ENCODE data around the gene PRKCE. TPM values are rescaled to one million over a fixed set of nuclear protein-coding genes. Genes with fewer than 3 reads are reported as not detected.

Gene PRKCE
- total and polyA plus RNA-seq, 2 experiments from 2014 or later = 0.94 to 1.2 TPM

- TF ChIP-seq ZNF462 (CRISPR knock-in tag; IDR thresholded peaks at IDR 0.05) = no peak
- TF ChIP-seq EZH2phosphoT487 (IDR thresholded peaks at IDR 0.05; ENCODE audit: unreplicated experiment) = no peak
Measured at GRCh38 chr2:45750484-45750883, 99.0 kb downstream of the PRKCE start (continued).

GRCh38 chr2:45753381-45753780 is 101.9 kb downstream of the PRKCE start:
- H3K4me1 ChIP-seq (ENCODE audit: insufficient read depth) = no peaks in the 10 kb centered on the region
- H3F3A ChIP-seq (replicated peaks; ENCODE audit: low read depth) = no peaks in the 10 kb centered on the region
- H3K27ac ChIP-seq (ENCODE audit: low read depth) = no peak overlapping the region
- no peaks in the 10 kb centered on the region for H3K36me3 ChIP-seq (ENCODE audit: insufficient read depth)
- Mint-ChIP-seq H3K4me1 (no peaks in the 10 kb centered on the region), H3K27ac (no peak overlapping the region), H3K27me3 (ENCODE audit: insufficient read depth, low read depth, poor library complexity) (no peaks in the 10 kb centered on the region), H3K9me3 (no peaks in the 10 kb centered on the region), H3K4me3 (no peak overlapping the region), H3K36me3 (ENCODE audit: low read depth) (no peaks in the 10 kb centered on the region)
- no peaks in the 10 kb centered on the region for H4K20me1 ChIP-seq (replicated peaks; ENCODE audit: insufficient read depth)
- H3K79me2 ChIP-seq (replicated peaks; ENCODE audit: insufficient read depth) = no peaks in the 10 kb centered on the region
- H3K27me3 ChIP-seq (ENCODE audit: insufficient read depth) = no peaks in the 10 kb centered on the region
- no peak overlapping the region for H3K4me3 ChIP-seq
- H3K4me2 ChIP-seq = no peak overlapping the region
- H2AFZ ChIP-seq = no peak overlapping the region
- ATAC-seq = no peak
- no peak for DNase-seq (ENCODE audit: low spot score)
- no peaks in the 10 kb centered on the region for H3K9me2 ChIP-seq (ENCODE audit: insufficient read depth)
- TF ChIP-seq STAT1 (IDR thresholded peaks at IDR 0.05; ENCODE audit: unreplicated experiment) (no peak), EZH2 (IDR thresholded peaks at IDR 0.05; ENCODE audit: low read depth, unreplicated experiment) (no peak), JUNB (IDR thresholded peaks at IDR 0.05; ENCODE audit: unreplicated experiment) (no peak), ZNF331 (CRISPR knock-in tag; IDR thresholded peaks at IDR 0.05; ENCODE audit: low read depth) (no peak), ZNF114 (CRISPR knock-in tag; IDR thresholded peaks at IDR 0.05) (no peak), EZH2phosphoT487 (IDR thresholded peaks at IDR 0.05; ENCODE audit: unreplicated experiment) (no peak), CTCF (conservative IDR thresholded peaks at IDR 0.05; ENCODE audit: low read depth in 2 of 2) (no peak)
- TF ChIP-seq, protein P1, sequence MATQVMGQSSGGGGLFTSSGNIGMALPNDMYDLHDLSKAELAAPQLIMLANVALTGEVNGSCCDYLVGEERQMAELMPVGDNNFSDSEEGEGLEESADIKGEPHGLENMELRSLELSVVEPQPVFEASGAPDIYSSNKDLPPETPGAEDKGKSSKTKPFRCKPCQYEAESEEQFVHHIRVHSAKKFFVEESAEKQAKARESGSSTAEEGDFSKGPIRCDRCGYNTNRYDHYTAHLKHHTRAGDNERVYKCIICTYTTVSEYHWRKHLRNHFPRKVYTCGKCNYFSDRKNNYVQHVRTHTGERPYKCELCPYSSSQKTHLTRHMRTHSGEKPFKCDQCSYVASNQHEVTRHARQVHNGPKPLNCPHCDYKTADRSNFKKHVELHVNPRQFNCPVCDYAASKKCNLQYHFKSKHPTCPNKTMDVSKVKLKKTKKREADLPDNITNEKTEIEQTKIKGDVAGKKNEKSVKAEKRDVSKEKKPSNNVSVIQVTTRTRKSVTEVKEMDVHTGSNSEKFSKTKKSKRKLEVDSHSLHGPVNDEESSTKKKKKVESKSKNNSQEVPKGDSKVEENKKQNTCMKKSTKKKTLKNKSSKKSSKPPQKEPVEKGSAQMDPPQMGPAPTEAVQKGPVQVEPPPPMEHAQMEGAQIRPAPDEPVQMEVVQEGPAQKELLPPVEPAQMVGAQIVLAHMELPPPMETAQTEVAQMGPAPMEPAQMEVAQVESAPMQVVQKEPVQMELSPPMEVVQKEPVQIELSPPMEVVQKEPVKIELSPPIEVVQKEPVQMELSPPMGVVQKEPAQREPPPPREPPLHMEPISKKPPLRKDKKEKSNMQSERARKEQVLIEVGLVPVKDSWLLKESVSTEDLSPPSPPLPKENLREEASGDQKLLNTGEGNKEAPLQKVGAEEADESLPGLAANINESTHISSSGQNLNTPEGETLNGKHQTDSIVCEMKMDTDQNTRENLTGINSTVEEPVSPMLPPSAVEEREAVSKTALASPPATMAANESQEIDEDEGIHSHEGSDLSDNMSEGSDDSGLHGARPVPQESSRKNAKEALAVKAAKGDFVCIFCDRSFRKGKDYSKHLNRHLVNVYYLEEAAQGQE (IDR thresholded peaks at IDR 0.05; ENCODE audit: unreplicated experiment) = no peak
- TF ChIP-seq, protein P2, sequence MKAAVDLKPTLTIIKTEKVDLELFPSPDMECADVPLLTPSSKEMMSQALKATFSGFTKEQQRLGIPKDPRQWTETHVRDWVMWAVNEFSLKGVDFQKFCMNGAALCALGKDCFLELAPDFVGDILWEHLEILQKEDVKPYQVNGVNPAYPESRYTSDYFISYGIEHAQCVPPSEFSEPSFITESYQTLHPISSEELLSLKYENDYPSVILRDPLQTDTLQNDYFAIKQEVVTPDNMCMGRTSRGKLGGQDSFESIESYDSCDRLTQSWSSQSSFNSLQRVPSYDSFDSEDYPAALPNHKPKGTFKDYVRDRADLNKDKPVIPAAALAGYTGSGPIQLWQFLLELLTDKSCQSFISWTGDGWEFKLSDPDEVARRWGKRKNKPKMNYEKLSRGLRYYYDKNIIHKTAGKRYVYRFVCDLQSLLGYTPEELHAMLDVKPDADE (IDR thresholded peaks at IDR 0.05) = no peak
